G401 (cell line): Measurements from ENCODE around the gene MARVELD2. TPM values are rescaled to one million over a fixed set of nuclear protein-coding genes. Genes with fewer than 3 reads are reported as not detected.
"Not testable (repeated sequence)": the region's sequence is repeated elsewhere in the genome, so short reads cannot be mapped to it uniquely, and the experiment has no call there.

ENCODE experiments used
- DNase-seq: peaks from one replicate; pipeline ENCODE4 v3.0.0-alpha.2; 2015; ENCODE audit warnings: low spot score
- in situ Hi-C: cut with HindIII; loops from 2 replicates; pipeline ENCODE4 v1.10.0; 2016; ENCODE audit warnings: low sequenced_read_pairs, mixed read lengths
- total RNA-seq: library from RNA; depleted of rRNA; stranded (reverse); fragments of >200 nt; shearing (Covaris generic); gene quantifications from 2 replicates; pipeline ENCODE4 v1.2.3, GENCODE V29; 2014

The MARVELD2 gene
- total RNA-seq, 1 experiment from 2014 or later: not detected

DNA sequence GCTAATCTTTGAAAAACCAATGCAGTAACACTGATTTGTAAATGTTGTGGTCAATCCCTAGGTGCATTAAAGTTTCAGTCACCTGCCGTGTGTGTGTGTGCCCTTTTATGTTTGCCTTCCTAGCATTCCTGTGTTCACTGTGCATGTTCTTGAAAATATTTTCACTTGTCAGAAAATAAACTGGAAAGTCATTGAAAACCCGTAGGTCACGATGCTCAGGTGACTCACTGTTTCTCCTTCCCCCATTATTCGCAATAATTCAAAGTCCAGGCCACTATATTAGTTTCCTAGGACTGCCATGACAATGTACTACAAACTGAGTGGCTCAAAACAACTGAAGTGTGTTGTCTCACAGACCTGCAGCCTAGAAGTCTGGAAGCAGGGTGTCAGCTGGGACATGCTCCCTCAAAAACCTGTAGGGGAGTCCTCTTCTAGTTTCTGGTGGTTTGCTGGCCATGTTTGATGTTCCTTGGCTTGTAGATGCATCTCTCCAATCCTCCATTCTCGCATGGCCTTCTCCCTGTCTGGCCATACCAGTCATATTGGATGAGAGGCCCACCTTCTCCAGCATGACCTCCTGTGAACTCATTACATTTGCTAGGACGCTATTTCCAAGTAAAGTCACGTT is 29.3 kb downstream of the MARVELD2 start:
- DNase-seq: no peak
- in situ Hi-C loops: no loop called here

DNA sequence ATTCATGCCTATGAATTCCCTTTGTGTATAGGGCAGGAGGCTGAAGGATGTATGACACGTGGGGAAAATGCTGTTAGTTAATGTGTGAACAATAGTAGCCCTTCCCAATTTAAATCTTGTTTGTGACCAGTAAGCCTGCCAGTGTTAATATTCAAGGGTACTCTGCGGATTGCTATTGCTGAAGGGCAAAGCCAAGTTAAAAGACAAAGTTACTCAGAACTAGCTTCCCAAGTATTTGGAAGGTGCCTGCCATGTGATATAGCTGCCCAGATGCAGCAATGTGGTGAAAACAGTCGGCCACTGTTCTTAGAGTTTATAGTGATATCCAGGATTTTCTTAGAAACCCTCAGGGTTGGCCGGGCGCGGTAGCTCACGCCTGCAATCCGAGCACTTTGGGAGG is 34.6 kb downstream of the MARVELD2 start:
- in situ Hi-C loops: no loop called here

DNA sequence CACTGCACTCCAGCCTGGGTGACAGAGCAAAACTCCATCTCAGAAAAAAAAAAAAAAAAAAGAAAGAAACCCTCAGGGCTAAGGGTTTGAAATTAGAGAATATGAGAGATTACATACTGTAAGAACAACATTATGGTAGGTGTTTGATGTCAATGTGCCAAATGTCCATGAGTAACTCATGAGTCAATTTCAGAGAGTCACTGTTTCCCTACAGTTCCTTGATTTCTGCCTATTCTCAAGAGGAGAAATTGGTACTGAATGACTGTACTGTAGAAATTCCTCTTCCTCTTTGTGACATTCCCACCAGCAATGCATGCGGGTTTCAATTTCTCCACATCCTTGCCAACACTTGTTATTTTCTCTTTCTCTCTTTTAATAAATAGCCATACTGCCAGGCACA is 35.2 kb downstream of the MARVELD2 start:
- in situ Hi-C loops: no loop called here
- DNase-seq: no peak

More for the DNA sequence above, 34.6 kb downstream of the MARVELD2 start:
- no peak for DNase-seq

DNA sequence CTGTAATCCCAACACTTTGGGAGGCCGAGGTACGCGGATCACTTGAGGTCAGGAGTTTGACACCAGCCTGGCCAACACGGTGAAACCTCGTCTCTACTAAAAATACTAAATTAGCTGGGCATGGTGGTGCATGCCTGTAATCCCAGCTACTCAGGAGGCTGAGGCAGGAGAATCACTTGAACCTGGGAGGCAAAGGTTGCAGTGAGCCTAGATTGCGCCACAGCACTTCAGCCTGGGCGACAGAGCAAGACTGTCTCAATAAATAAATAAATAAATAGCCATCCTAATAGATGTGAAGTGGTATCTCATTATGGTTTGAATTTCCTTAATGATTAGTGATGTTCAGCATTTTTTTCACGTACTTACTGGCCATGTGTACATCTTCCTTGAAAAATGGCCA is 35.6 kb downstream of the MARVELD2 start:
- DNase-seq, in situ Hi-C loops: not testable (repeated sequence)

DNA sequence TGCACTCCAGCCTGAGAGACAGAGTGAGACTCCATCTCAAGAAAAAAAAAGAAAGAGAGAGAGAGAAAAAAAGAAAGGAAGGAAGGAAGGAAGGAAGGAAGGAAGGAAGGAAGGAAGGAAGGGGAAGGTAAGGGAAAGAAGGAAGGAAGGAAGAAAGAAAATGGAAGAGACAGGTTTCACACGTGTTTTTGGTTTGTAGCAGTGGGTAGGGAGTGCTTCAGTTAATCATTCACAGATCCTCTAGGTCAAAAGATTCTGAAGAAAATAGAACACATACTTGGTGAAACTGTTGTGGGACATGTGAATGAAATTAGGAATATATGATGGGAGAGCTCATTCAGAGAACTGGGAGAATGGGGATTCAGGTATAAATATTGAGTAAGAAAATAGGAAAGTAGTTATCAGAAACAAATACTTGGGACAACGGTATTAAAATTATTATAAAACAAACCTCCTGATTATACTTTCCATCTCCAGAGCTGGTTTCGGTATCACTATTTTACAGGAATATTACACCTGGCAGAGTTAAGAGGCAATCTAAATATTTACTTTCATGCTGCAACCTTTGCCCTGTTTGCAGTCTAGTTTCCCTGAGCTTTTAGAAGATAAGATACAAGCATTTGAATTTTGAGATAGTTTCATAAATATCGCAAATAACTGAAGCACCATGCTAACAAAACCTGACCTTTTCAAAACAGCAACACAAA is 37.2 kb downstream of the MARVELD2 start:
- in situ Hi-C loops: no loop called here
- no peak for DNase-seq

DNA sequence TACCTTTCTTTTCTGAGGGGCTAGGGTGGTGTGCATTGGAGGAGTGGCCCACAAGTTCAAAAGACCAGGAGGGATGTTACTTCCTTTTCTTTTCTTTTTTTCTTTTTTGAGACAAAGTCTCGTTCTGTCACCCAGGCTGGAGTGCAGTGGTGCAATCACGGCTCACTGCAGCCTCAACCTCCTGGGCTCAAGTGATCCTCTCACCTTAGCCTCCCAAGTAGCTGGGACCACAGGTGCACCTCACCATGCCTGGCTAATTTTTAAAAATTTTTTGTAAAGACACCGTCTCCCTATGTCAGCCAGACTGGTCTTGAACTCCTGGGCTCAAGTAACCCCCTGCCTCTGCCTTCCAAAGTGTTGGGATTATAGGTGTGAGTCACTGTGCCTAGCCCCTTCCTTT is 38.6 kb downstream of the MARVELD2 start:
- in situ Hi-C loops, DNase-seq: not testable (repeated sequence)

DNA sequence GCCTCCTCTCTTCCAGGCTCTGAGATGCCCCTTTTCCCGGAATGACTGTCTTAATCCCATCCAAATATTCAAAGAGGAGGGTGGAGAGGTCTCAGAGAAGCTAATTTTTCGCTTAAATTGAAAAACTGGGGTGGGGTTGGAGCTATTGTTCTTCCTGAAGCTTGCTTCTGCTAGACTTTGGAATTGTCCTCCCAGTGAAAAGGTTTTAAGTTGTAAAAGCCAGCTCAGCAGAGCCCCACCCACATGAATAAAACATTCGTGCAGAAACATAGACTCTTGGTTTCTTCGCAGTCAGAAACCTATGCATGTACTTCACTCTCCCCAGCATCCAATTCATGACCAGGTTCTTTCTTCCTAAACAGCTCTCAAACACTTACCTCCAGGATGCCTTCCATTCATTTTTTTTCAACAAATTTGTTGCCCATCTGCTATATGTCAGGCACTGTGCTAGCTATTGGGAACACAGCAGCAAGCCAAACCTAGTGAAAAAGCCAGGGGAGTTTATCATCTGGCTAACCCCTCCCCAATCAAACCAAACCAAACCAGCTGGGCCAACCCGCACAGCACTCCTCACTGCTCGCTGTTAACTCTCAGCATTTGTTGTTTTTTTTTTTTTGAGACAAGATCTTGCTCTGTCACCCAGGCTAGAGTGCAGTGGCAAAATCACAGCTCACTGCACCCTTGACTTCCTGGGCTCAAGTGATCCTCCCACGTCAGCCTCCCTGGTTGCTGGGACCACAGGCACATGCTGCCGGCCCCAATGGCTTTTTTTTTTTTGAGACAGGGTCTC is 39.7 kb downstream of the MARVELD2 start:
- no peak for DNase-seq

DNA sequence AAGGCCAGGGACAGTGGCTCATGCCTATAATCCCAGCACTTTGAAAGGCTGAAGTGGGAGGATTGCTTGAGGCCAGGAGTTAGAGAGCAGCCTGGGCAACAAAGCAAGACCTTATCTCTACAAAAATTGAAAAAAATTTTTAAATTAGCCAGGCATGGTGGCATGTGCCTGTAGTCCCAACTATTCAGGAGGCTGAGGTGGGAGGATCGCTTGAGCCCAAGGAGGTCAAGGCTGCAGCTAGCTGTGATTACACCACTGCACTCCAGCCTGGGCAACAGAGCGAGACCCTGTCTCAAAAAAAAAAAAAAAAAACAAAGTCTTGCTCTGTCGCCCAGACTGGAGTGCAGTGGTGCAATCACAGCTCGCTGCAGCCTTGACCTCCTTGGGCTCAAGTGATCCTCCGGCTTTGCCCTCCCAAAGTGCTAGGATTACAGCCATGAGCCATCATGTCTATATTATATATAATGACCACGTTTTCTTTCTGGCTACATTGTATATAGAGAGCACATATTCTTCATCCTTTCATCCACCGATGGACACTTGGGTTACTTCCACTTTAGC is 40.6 kb downstream of the MARVELD2 start:
- in situ Hi-C loops, DNase-seq: not testable (repeated sequence)

More for the DNA sequence above, 39.7 kb downstream of the MARVELD2 start:
- in situ Hi-C loops: no loop called here

DNA sequence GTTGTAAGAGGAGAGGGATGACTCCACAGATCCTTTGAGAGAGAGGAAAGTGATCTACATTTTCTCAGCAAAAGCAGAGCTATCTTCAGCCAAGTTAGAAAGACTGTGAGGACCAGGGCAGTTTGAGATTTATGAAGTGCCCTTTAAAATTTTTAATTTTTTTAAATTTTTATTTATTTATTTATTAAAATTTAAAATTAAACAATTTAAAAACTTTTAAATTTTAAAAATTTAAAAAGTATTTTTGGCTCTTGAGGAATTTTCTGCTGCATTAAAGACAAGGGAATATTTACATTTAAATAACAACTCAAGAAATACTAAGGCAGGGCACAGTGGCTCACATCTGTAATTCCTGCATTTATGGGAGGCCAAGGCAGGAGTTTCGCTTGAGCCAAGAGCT is 47.3 kb downstream of the MARVELD2 start:
- in situ Hi-C loops: no loop called here
- DNase-seq: no peak

DNA sequence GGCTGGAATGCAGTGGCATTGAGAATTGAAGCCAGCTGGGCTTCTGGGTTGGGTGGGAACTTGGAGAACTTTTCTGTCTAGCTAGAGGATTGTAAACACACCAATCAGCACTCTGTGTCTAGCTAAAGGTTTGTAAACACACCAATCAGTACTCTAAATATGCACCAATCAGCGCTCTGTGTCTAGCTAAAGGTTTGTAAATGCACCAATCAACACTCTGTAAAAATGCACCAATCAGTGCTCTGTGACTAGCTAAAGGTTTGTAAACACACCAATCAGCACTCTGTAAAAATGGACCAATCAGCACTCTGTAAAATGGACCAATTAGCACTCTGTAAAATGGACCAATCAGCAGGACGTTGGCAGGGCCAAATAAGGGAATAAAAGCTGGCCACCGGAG is 51.5 kb downstream of the MARVELD2 start:
- DNase-seq, in situ Hi-C loops: not testable (repeated sequence)

DNA sequence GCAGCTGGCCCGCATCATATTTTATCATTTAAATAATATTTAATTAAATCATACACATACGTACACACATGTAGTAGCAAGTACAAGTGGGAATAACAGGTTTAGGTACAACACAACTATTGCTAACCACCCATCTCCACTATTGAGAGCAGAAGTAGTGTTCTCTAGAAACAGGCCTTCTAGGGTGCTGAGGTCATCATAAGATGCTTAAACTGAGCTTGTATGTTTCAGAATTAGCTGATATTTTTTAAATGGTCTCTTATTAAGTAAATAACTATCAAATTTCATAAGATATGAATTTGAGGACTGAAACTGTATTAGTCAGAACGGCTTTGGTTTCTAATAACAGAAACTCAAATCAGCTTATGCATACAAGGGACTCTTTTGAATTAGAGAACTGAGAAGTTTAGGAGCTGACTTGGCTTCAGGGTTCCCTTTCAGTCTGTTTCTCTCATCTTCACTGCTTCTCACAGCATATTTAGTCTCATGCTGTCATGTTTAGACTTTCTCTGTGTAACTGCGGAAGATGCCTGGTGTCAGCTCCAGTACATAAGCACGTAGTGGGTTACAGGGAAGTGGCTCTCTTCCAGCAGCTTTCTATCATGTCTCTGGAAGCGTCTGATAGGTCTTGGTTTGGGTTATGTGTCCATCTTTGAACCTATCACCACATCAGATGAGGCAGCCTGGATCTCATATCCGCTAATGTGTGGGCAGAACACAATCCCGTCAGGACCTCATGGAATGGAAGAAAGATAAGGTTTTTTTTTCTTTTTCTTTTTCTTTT is 52.7 kb downstream of the MARVELD2 start:
- in situ Hi-C loops: no loop called here
- no peak for DNase-seq

DNA sequence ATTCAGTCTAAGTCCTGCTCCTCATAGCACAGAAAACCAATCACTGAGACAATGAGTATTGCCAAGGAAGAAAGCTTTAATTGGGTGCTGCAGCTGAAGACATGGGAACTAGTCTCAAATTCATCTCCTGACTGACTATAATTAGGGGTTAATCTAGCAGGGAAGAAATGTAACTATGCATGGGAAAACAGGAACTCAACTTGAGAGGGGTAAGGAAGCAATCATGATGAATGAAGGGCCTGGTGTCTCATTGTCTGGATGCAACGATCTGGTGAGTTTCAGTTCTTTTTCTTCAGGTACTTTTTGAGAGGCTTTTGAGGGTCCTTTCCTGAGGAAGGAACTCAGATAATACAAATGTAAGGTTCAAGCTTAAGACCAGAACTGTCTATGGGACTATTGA is 53.7 kb downstream of the MARVELD2 start:
- in situ Hi-C loops: no loop called here
- no peak for DNase-seq

DNA sequence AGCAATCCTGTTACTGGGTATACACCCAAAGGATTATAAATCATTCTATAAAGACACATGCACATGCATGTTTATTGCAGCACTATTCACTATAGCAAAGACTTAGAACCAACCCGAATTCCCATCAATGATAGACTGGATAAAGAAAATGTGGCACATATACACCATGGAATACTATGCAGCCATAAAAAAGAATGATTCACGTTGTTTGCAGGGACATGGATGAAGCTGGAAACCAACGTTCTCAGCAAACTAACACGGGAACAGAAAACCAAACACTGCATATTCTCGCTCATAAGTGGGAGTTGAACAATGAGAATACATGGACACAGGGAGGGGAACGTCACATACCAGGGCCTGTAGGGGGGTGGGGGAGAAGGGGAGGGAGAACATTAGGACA is 56.6 kb downstream of the MARVELD2 start:
- DNase-seq, in situ Hi-C loops: not testable (repeated sequence)

DNA sequence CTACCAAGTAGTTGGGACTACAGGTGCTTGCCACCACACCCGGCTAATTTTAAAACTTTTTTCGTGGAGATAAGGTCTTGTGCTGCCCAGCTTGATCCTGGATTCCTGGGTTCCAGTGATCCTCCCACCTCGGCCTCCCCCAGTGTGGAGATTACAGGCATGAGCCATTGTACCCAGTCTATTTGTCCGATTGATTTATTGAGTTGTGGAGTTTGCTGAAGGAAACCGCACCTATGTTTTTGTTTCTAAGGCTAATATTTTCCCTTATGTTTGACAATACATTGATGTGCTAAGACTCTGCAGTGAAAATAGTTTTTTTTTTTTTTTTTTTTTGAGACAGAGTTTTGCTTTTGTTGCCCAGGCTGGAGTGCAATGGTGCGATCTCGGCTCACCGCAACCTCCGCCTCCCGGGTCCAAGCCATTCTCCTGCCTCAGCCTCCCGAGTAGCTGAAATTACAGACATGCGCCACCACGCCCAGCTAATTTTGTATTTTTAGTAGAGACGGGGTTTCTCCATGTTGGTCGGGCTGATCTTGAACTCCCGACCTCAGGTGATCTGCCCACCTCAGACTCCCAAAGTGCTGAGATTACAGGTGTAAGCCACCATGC is 57.7 kb downstream of the MARVELD2 start:
- DNase-seq, in situ Hi-C loops: not testable (repeated sequence)

DNA sequence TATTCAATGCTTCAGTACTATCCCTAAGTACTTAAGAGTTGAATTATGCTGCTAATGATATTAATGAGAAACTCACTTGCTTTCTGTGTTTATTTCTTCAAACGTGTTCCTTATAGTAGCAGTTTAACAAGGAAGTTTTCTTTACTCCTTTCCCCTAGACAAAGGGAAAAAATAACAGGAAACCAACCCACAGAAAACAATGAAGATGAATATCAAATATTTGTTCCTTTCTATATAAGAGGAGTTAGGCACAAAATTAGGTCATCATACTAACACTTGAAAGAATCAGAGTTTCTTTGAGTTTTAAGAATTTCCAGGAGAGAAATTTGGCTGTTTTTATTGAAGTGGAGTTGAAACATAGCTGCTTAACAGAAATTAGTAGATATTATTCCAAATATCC is 62.3 kb downstream of the MARVELD2 start:
- in situ Hi-C loops: no loop called here
- no peak for DNase-seq

DNA sequence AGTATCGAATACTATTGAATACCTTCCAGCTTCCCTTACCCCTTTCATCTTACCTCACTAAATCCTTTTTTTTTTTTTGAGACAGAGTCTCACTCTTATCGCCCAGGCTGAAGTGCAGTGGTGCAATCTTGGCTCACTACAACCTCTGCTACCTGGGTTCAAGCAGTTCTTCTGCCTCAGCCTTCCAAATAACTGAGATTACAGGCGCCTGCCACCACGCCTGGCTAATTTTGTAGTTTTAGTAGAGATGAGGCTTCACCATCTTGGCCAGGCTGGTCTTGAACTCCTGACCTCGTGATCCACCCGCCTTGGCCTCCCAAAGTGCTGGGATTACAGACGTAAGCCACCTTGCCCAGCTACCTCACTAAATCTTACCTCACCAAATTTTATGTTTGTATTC is 63.4 kb downstream of the MARVELD2 start:
- in situ Hi-C loops, DNase-seq: not testable (repeated sequence)

DNA sequence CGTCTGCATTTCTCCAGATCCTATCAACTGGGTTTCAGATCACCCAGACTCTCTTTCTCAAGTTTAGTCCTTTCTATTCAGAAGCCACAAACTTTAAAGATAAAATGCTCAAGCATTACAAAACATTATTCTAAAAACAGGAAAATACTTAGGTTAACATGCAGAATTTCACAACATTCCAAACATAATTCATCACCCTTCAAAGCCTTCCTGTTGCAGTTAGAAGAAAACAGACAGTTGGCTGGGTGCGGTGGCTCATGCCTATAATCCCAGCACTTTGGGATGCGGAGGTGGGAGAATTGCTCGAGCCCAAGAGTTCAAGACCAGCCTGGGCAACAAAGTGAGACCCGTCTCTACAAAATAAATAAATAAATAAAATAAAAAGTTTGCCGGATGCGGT is 70.0 kb downstream of the MARVELD2 start:
- DNase-seq: no peak

DNA sequence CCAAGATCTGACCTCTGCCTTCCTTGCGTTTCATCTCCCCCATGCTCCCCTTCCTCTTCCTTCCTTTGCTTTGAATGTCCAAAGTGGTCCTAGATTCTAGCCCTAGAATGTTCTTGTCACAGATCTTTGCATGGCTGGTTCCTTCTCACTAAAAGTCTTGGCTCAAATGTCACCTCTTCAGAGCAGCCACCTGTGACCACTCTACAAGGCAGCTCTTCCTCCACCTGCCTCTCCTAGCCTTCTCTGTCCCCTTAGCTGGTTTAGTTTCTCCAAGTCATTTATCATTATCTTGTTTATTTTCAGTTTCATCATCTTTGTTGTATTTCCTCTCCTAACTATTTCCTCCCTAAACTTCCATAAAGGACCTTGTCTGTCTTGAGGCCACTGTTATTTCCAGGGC is 70.6 kb downstream of the MARVELD2 start:
- DNase-seq: no peak
- in situ Hi-C loops: no loop called here

More for the DNA sequence above, 70.0 kb downstream of the MARVELD2 start:
- in situ Hi-C loops: no loop called here

DNA sequence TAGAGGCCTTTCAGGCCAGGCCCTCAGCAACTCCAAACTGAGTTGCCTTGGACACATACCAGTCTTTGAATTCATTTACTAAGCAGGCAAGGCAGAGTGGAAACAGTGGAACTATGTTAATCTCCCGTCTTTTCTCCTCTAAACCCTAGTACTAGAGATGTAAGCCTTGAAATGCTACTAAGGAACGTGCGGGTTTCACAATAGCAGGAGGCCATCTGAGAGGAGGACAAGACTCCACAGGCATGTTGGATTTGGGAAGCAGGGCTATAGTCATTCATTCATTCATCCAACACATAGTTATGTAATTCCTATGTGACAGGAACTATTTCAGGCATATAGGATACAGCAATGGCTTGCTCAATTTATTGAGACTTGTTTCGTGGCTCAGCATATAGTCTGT is 74.3 kb downstream of the MARVELD2 start:
- in situ Hi-C loops: no loop called here
- no peak for DNase-seq
